ENCODE data around the gene AGBL3. TPM values are rescaled to one million over a fixed set of nuclear protein-coding genes. Genes with fewer than 3 reads are reported as not detected.
"Not testable (repeated sequence)": the region's sequence is repeated elsewhere in the genome, so short reads cannot be mapped to it uniquely, and the experiment has no call there.

Gene AGBL3
- total and polyA plus RNA-seq, 2 of the 8 experiments (the other 6 are each of a cell fraction or from before 2014, with no cell fraction given): 1.1 to 1.9 TPM

- H3K4me1 ChIP-seq (replicated peaks in 1 of 4; ENCODE audit: control insufficient read depth in 3 of 4, insufficient read depth in 4 of 4, low read length in 3 of 4): peaks cover 1 to 15% (median 5%) of the 10 kb centered on the region in 4 experiments; a peak in 5 of 7 replicates
- not testable (repeated sequence) for H2BK120ac ChIP-seq (replicated peaks; ENCODE audit: low read depth, low read length); H3K9me3 ChIP-seq (ENCODE audit: insufficient read depth in 2 of 2, low read depth in 1 of 2, low read length in 1 of 2); H4K5ac ChIP-seq (ENCODE audit: insufficient read length, low read depth, low read length); H3K56ac ChIP-seq (replicated peaks; ENCODE audit: insufficient read length, low read depth, low read length); H2BK12ac ChIP-seq (ENCODE audit: low read depth, low read length); H3K23ac ChIP-seq (ENCODE audit: insufficient read length); H3K27me3 ChIP-seq (replicated peaks in 1 of 4; ENCODE audit: control insufficient read depth in 3 of 4, extremely low read depth in 1 of 4, insufficient read depth in 3 of 4, low read length in 3 of 4); H4K20me1 ChIP-seq (replicated peaks in 1 of 2; ENCODE audit: control insufficient read depth in 1 of 2, insufficient read depth in 2 of 2, low read length in 2 of 2); H3K79me2 ChIP-seq (ENCODE audit: control insufficient read depth in 1 of 2, insufficient read depth in 2 of 2, low read length in 2 of 2); FAIRE-seq; H3K27ac ChIP-seq (ENCODE audit: low read depth, low read length); H2BK20ac ChIP-seq (ENCODE audit: low read length); H2AFZ ChIP-seq (ENCODE audit: low read length); H3K4ac ChIP-seq (replicated peaks; ENCODE audit: insufficient read length, low read depth, low read length); H3K18ac ChIP-seq (ENCODE audit: extremely low read depth, low read length); H2BK15ac ChIP-seq (ENCODE audit: low read length); DNase-seq (ENCODE audit: low read depth in 1 of 2, low spot score in 2 of 2); H3K4me2 ChIP-seq (ENCODE audit: insufficient read depth in 1 of 2, low read depth in 2 of 2, low read length in 2 of 2); H4K8ac ChIP-seq (ENCODE audit: extremely low read depth, insufficient read depth, low read length); H4K91ac ChIP-seq (replicated peaks; ENCODE audit: insufficient read length, low read length); H3K23me2 ChIP-seq (ENCODE audit: low read depth, low read length); H3K14ac ChIP-seq (ENCODE audit: insufficient read length); H2BK5ac ChIP-seq (ENCODE audit: low read depth, low read length); H3K79me1 ChIP-seq (ENCODE audit: low read depth, low read length); H2AK5ac ChIP-seq (ENCODE audit: low read depth, low read length); H3K36me3 ChIP-seq (ENCODE audit: control insufficient read depth in 2 of 4, insufficient read depth in 4 of 4, low read length in 3 of 4); H3K9ac ChIP-seq (replicated peaks in 1 of 4; ENCODE audit: extremely low read depth in 1 of 4, low read depth in 3 of 4, low read length in 3 of 4); H3K4me3 ChIP-seq (ENCODE audit: extremely low read depth in 1 of 4, insufficient read depth in 2 of 4, low read depth in 3 of 4, low read length in 4 of 4)
- CTCF ChIA-PET (ENCODE audit: partially characterized antibody): interaction anchor here (1.1 to 1.6 kb wide), 2 partner anchors 9 to 12 kb away, joined by 3 to 5 read pairs; no protein-coding TSS in a partner anchor
- POLR2A ChIA-PET (ENCODE audit: partially characterized antibody): interaction anchor here (1.4 kb wide), 1 partner anchor 16 kb away, joined by 3 read pairs; no protein-coding TSS in a partner anchor
- 88% methylated on average over 4 of the region's 4 CpGs; no CpG with 5 or more reads in 1 of the 2 experiments for WGBS, 2 experiments (ENCODE audit: extremely low coverage in 1 of 2, insufficient coverage in 1 of 2, insufficient read length in 1 of 2, insufficient replicate concordance in 2 of 2, low coverage in 1 of 2, low lambda C conversion rate in 2 of 2, missing lambda C conversion rate in 1 of 2)
Observed at GRCh38 chr7:135173916-135174315, 187.6 kb downstream of the AGBL3 start.

All from H1 (cell line).